GM19468 (cell line): ENCODE measurements around the gene FPGS.

Experiments
- ATAC-seq: cut with Tn5 transposase; IDR thresholded peaks from one replicate; pipeline ENCODE4 v1.9.1; 2021; ENCODE audit warnings: mild to moderate bottlenecking, moderate library complexity, moderate number of reproducible peaks; ENCODE audit not compliant: unreplicated experiment; ENCODE audit errors: extremely low read depth

The FPGS gene

GRCh38 chr9:127809540-127810377, 7.1 kb downstream of the FPGS start:
- no peak for ATAC-seq

DNA sequence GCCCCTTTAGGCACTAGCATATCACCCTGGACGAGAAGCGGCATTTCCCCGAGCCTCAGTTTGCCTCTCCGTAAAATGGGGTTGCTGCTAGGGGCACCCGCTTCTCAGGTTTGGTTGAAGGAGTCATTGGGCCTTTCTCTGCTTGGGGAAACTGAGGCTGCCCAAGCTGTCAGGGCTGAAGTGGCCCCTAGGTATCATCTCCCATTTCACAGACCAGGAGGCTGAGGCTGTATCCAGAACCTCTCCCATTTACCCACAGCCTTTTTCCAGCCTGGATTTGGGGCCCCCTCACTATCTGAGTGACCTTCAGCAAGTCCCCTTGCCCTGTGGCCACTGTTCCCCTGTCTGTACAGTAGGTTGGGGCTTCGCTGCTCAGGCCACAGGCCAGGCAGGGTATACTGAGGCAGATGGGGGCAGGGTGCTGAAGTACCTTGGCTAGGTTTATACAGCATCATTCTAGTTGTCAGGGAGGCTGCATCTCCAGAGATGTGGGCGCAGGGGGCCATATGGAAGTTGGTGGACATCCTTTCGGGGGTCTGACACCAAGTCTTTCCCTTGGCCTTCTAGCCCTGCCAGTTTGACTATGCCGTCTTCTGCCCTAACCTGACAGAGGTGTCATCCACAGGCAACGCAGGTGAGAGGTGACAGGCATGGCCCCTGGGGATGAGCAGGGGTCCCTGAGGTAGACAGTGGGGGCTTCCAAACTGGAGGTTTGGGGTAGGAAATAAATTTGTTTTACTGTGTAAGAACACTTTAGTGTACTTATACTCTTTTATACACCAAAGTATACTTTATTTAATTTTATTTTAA, 7.9 kb downstream of the FPGS start:
- ATAC-seq, result no peak

DNA sequence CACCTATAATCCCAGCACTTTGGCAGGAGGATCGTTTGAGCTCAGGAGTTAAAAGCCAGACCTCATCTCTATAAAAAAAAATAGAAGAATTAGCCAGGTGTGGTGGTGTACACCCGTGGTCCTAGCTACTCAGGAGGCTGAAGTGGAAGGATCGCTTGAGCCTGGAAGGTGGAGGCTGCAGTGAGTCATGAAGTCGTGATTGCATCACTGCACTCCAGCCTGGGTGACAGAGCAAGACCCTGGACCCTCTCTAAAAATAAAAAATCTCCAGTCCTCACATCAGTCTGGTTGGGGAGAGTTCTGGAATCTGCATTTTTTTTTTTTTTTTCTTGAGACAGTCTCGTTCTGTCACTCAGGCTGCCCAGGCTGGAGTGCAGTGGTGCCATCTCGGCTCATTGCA, 9.3 kb downstream of the FPGS start:
- ATAC-seq, result no peak

- no peak for ATAC-seq
Measured at GRCh38 chr9:127812936-127813675, 10.4 kb downstream of the FPGS start.

- ATAC-seq, result no peak
Measured at GRCh38 chr9:127813686-127814226, 11.1 kb downstream of the FPGS start.

DNA sequence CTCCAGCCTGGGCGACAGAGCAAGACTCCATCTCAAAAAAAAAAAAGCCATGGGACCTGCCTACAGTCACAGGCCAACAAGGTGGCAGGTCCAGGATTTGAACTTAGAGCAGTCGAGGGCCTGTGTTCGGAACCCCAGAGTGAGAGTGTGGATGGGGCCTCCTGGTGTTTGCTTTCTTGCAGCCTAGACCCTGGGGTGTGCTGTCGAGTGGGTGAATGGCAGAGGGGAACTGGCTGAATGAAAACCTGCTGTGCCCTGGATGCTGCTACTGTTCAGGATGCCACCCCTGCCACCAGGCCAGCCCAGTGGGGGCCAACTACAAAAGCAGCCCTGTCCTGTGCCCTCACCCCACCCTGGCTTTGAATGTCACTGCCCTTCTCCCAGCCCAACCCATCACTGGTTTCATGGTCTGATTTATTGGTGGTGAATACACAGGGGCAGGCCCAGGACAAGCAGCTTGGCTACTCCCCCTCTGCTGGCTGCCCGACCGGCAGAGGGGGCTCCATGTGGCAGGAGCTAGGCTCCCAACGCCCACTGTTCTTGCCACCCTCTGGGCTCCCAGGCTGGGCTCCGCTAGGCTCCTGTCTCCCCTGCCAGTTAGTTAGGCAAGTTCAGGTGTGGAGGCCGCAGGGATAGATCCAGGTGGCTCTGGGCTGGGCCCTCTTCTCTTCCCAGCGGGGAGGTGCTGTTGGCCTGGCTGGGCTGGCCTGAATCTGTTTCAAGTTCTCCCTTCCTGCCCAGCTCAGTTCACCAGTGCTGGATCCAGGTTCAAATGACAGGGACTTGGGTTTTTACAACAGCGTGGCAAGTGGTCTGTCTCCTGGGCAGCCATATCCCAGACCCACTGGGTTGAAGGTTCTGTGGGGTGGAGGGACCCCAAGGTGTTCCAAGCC, 12.2 kb downstream of the FPGS start:
- no peak for ATAC-seq

GRCh38 chr9:127815512-127816361, 13.1 kb downstream of the FPGS start:
- no peak for ATAC-seq

DNA sequence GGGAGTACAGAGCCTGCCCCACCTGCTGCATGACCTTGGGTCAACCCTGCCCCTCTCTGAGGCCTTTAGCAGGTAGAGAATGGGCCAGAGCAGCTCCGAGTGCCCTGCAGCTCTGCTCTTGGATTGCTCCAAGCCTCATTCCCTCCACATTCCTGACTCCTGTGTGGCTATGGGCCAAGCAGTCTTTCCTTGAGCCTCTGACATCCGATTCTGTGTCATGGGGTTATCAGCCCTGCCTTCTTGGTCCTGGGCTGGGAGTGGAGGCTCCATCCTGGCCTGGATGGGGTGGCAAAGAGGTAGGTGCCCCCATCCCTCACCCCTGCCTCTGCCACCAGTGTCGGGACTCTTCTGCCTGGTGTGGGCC, 13.7 kb downstream of the FPGS start:
- ATAC-seq, result no peak

- no peak for ATAC-seq
Measured at GRCh38 chr9:127816728-127817127, 14.0 kb downstream of the FPGS start.

GRCh38 chr9:127817881-127818434, 15.3 kb downstream of the FPGS start:
- ATAC-seq, result no peak

DNA sequence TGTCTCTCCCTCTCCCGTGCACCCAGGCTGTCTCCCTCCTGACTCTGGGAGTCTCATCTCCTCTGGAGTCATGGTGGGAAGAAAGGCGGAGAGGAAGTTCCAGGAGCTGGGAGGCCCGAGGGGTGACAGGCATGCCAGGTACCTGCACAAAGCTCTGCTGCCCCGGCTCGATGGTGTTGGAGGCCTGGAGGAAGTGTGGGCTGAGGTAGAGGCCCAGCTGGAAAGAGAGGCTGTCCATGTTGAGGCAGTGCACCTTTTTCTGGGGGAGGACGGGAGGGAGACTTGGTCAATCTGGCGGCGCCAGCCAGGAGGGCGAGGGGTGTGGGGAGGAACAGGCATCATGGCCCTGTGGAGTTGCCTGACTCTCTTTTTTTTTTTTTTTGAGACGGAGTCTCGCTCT, 15.9 kb downstream of the FPGS start:
- ATAC-seq, result no peak

- ATAC-seq, result no peak
Measured at GRCh38 chr9:127822108-127822507, 19.4 kb downstream of the FPGS start.

GRCh38 chr9:127825319-127826051, 22.8 kb downstream of the FPGS start:
- no peak for ATAC-seq

DNA sequence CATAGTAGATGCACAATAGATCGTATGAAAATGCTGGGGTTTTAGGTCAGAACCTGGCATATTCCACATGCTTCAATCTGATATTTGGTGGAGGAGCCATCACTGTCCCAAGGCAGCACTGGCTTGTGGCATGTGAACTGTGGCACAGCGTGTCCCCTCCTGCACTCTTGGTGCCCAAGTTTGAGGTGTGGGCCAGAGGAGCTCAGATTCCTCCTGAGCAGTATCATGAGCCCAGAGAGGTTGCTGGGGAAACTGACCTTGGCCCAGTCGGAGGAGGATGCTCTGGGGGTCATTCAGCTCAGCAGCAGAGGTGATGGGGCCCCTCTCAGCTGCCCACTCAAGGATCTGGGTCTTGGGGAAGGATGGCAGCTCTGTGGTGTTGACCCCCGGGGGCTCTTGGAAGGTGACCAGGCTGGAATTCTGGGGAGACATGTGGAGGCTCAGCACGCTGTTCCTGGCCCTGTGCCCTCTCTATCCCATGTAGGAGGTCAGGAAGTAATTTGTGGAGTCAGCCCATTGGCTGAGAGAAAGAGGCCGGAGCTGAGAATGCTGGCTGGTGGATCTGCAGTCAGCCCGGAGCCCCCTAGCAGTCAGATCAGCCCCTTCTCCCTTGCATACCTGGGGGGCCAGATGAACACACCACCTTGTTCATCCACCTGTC, 23.7 kb downstream of the FPGS start:
- no peak for ATAC-seq

DNA sequence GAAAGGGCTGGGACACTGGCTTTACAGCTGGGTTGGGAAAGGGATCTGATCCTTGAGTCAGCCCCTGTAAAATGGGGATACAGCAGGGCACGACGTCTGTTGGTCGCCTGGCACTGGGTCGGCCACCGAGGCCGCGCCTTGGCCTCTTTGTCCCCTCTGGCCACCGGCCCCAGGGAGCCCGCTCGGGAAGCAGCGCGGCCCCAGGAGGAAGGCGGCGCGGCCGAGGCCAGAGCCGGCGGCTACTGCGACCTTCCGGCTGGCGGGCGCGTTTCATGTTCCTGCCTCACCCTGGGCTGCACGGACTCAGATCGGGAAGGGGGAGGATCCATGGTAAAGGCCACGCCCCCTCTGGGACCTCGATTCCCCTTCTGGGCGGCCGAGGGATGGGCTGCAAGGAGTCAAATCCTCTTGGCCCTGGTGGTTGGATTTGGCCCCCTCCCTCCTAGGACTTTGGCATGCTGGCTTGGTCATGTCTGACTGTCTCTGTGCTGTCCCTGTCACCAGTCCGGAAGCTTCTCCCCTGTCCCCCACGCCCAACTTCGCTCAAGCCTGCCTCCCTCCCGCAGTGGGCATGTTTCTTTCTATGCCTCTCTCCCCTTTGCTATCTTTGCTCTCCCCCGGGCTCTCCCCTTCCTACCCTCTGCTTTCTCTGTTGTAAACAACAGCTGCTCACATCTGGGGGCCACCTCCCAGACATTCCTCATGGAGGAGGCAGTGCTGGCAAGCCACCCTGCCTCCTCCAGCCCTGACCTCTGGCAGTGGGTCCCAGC, 25.8 kb downstream of the FPGS start:
- no peak for ATAC-seq

DNA sequence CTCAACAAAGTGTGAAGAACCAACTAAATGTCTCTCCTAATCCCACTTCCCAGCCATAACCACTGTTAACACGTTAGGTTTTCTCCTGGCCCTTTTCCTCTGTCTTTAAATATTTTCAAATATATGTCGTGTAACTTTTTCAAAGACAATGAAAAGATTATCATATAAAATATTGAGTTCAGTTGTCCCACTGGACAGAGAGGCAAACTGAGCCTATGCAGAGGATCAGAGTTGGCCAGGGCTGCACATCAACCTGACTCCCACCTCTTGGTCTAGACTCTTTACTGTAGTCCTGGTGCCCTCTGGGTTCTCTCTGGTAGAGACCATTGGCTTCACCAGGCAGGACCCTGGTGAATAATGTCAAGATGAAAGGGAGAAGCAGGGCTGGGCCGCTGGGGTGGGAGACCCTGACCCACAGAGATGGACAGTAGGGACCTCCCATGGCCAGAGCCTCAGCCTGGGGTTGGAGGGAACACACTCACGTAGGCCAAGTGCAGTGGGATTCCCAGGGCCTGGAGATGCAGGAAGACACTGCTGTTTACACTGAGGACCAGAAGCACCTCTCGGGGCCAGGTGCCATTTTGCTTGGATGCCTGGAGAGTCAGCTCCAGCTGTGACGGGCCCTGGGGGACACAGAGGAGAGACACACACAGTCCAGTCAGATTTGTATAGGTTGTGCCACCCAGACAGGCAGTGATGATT, 26.7 kb downstream of the FPGS start:
- no peak for ATAC-seq
